SK-N-SH (cell line): Measurements from ENCODE around the gene ROMO1. TPM values are rescaled to one million over a fixed set of nuclear protein-coding genes. Genes with fewer than 3 reads are reported as not detected.

Experiments used
- CTCF ChIA-PET: fragments of 300-600, 350-600 bp; formaldehyde crosslinking; extraction: SDS; loops from one replicate; lab custom pipeline; 2021; lab: Yijun Ruan, JAX
- POLR2A ChIA-PET: fragments of 350-600 bp; sonication (Branson Sonifier 250); formaldehyde crosslinking; extraction: SDS; loops from one replicate; lab custom pipeline; 2020; ENCODE audit warnings: antibody characterized with exemption, inconsistent platforms; lab: Yijun Ruan, JAX
- DNase-seq: peaks from one replicate; pipeline ENCODE4 v3.0.0; 2012
- H2AFZ ChIP-seq: fragments of 200-600 bp; sonication (generic); 2 replicates; pipeline ENCODE4 v1.8.1; 2016; ENCODE audit warnings: antibody characterized with exemption, mild to moderate bottlenecking, low read depth
- H3F3A ChIP-seq: fragments of 200-600 bp; sonication (generic); replicated peaks from 2 replicates; pipeline ENCODE3; 2016; ENCODE audit warnings: antibody characterized with exemption, mild to moderate bottlenecking; ENCODE audit not compliant: insufficient read depth
- H3K27ac ChIP-seq, 2 experiments: fragments of 200-500 bp in 1 of 2; fragments of 200-600 bp in 1 of 2; sonication (Bioruptor generic) in 1 of 2; sonication (generic), shearing (Covaris generic) in 1 of 2; 2 replicates each; pipeline versions ENCODE4 v1.5.1 to v1.6.1; 2014 to 2016; ENCODE audit warnings: low read depth in 2 of 2, inconsistent platforms in 1 of 2, low read length in 1 of 2, mild to moderate bottlenecking in 1 of 2, mixed read lengths in 1 of 2
- H3K27me3 ChIP-seq: fragments of 200-600 bp; sonication (generic), shearing (Covaris generic); 2 replicates; pipeline ENCODE4 v1.6.1; 2016; ENCODE audit warnings: mixed run types; ENCODE audit not compliant: insufficient read depth
- H3K36me3 ChIP-seq, 2 experiments: fragments of 200-500 bp in 1 of 2; fragments of 200-600 bp in 1 of 2; sonication (Bioruptor generic) in 1 of 2; sonication (generic) in 1 of 2; replicated peaks in 1 of 2; 2 replicates each; pipeline versions ENCODE3 to v1.5.1; 2014 to 2016; ENCODE audit warnings: low read length in 1 of 2, mild to moderate bottlenecking in 1 of 2; ENCODE audit not compliant: insufficient read depth in 2 of 2, control insufficient read depth in 1 of 2
- H3K4me1 ChIP-seq, 2 experiments: fragments of 200-500 bp in 1 of 2; fragments of 200-600 bp in 1 of 2; sonication (Bioruptor generic) in 1 of 2; sonication (generic), shearing (Covaris generic) in 1 of 2; 2 replicates each; pipeline versions ENCODE4 v1.5.1 to v1.6.1; 2014 to 2016; ENCODE audit warnings: low read depth in 1 of 2, low read length in 1 of 2, mixed run types in 1 of 2; ENCODE audit not compliant: insufficient read depth in 2 of 2, control insufficient read depth in 1 of 2
- H3K4me2 ChIP-seq: fragments of 200-600 bp; sonication (generic), shearing (Covaris generic); 2 replicates; pipeline ENCODE4 v1.6.1; 2017; ENCODE audit warnings: mixed run types
- H3K4me3 ChIP-seq, 2 experiments: fragments of 200-500 bp in 1 of 2; fragments of 200-600 bp in 1 of 2; sonication (Bioruptor generic) in 1 of 2; sonication (generic), shearing (Covaris generic) in 1 of 2; 2 replicates each; pipeline versions ENCODE4 v1.5.1 to v1.8.1; 2014 to 2016; ENCODE audit warnings: low read depth in 2 of 2, inconsistent platforms in 1 of 2, low read length in 1 of 2, mild to moderate bottlenecking in 1 of 2, mixed read lengths in 1 of 2, moderate library complexity in 1 of 2
- H3K79me2 ChIP-seq: fragments of 200-600 bp; sonication (generic); 2 replicates; pipeline ENCODE4 v1.8.1; 2017; ENCODE audit warnings: mild to moderate bottlenecking; ENCODE audit not compliant: insufficient read depth
- H3K9ac ChIP-seq: fragments of 200-600 bp; sonication (generic); 2 replicates; pipeline ENCODE4 v1.6.1; 2017; ENCODE audit warnings: mixed run types
- H3K9me2 ChIP-seq: fragments of 200-600 bp; sonication (generic); 2 replicates; pipeline ENCODE4 v1.6.1; 2017; ENCODE audit warnings: mixed run types
- H3K9me3 ChIP-seq: fragments of 200-600 bp; sonication (generic); 2 replicates; pipeline ENCODE4 v1.6.1; 2017; ENCODE audit warnings: mixed run types, mild to moderate bottlenecking, moderate library complexity
- H4K20me1 ChIP-seq: fragments of 200-600 bp; sonication (generic); 2 replicates; pipeline ENCODE4 v1.6.1; 2017; ENCODE audit warnings: mild to moderate bottlenecking, mixed run types; ENCODE audit not compliant: insufficient read depth
- EP300 ChIP-seq, 2 experiments: IDR thresholded peaks; 2 replicates each; pipeline versions ENCODE4 v1.4.0 to v1.6.1; 2012; ENCODE audit warnings: borderline replicate concordance in 1 of 2, low read depth in 1 of 2, low read length in 1 of 2
- FOXJ3 ChIP-seq: sonication (generic); formaldehyde crosslinking; IDR thresholded peaks from 2 replicates; pipeline ENCODE4 v1.5.1; 2020; ENCODE audit warnings: mild to moderate bottlenecking, missing genetic modification reagents
- GATA2 ChIP-seq: sonication (generic); formaldehyde crosslinking; IDR thresholded peaks from 2 replicates; pipeline ENCODE4 v1.5.0; 2020; ENCODE audit warnings: mild to moderate bottlenecking, missing genetic modification reagents
- MEF2A ChIP-seq: IDR thresholded peaks from 2 replicates; pipeline ENCODE4 v1.4.0; 2012; ENCODE audit warnings: low read depth, borderline replicate concordance
- NFIC ChIP-seq: IDR thresholded peaks from 2 replicates; pipeline ENCODE4 v1.4.0; 2012; ENCODE audit warnings: borderline replicate concordance
- NRF1 ChIP-seq: IDR thresholded peaks from 2 replicates; pipeline ENCODE4 v1.6.1; 2012; ENCODE audit warnings: low read depth, mild to moderate bottlenecking, low read length
- RAD21 ChIP-seq: IDR thresholded peaks from 2 replicates; pipeline ENCODE4 v1.6.1; 2012; ENCODE audit warnings: mild to moderate bottlenecking, low read length
- REST ChIP-seq: IDR thresholded peaks from 2 replicates; pipeline ENCODE4 v1.6.1; 2012; ENCODE audit warnings: mild to moderate bottlenecking, low read depth, low read length, moderate library complexity
- TEAD4 ChIP-seq: IDR thresholded peaks from 2 replicates; pipeline ENCODE4 v1.4.0; 2012; ENCODE audit warnings: mild to moderate bottlenecking, borderline replicate concordance; ENCODE audit not compliant: insufficient read depth
- USF1 ChIP-seq: IDR thresholded peaks from 2 replicates; pipeline ENCODE4 v1.4.0; 2012; ENCODE audit warnings: low read depth, borderline replicate concordance
- YY1 ChIP-seq: IDR thresholded peaks from 2 replicates; pipeline ENCODE4 v1.4.0; 2012; ENCODE audit warnings: low read depth, mild to moderate bottlenecking
- WGBS: methylation state at CpG from one replicate; pipeline ENCODE4 v1.1.6; 2017; ENCODE audit warnings: low lambda C conversion rate; 5-methylcytosine and 5-hydroxymethylcytosine counted together
- polyA plus RNA-seq, 3 experiments: library from polyadenylated mRNA; depleted of rRNA; stranded (reverse); fragments of >200 nt; gene quantifications; 2 replicates each; pipeline ENCODE4 v1.2.3, GENCODE V29; 2012

Gene ROMO1
- polyA plus RNA-seq, 1 of the 3 experiments (the other 2 are of a cell fraction), result 1,273 TPM

- DNase-seq, result no peak
- peaks cover 26% of the 10 kb centered on the region for H3F3A ChIP-seq
- no peaks in the 10 kb centered on the region for H3K9me3 ChIP-seq
- H3K4me2 ChIP-seq, result peak overlapping the region; percentile 97
- H3K4me3 ChIP-seq, result peak overlapping the region; percentile 78 to 83
- POLR2A ChIA-PET, result no interaction called here
- H3K36me3 ChIP-seq, result peaks cover 0 to under 1% of the 10 kb centered on the region in 2 experiments
- H3K79me2 ChIP-seq, result peaks cover 73% of the 10 kb centered on the region
- peak overlapping the region; percentile 98; the same call in 1 of the 2 replicates for H3K9ac ChIP-seq
- TF ChIP-seq NRF1, result no peak
- TF ChIP-seq RAD21, result no peak
- TF ChIP-seq YY1, result no peak
- TF ChIP-seq MEF2A, result no peak
- no peak for TF ChIP-seq EP300 (IDR thresholded peaks at IDR 0.05; ENCODE audit: borderline replicate concordance in 1 of 2, low read depth in 1 of 2, low read length in 1 of 2)
- TF ChIP-seq USF1, result no peak
- no peak for TF ChIP-seq NFIC
- TF ChIP-seq REST, result no peak
- no peak for TF ChIP-seq GATA2 (CRISPR knock-in tag)
- no peak for TF ChIP-seq TEAD4
- no peak for TF ChIP-seq FOXJ3 (CRISPR knock-in tag)
- TF ChIP-seq, all 33 proteins: peak for 0
- H3K4me1 ChIP-seq, result peaks cover 10 to 13% of the 10 kb centered on the region in 2 experiments; a peak in 2 of 4 replicates
- H4K20me1 ChIP-seq, result peaks cover 65% of the 10 kb centered on the region
- no peak overlapping the region for H2AFZ ChIP-seq
- 0 out of 4 replicates have a peak overlapping the region, but pooled peaks of 1 of the 2 experiments have one; percentile 3 for H3K27ac ChIP-seq
- WGBS, result 17% methylated on average over 2 of the region's 2 CpGs
- no peaks in the 10 kb centered on the region for H3K9me2 ChIP-seq
- CTCF ChIA-PET, result interaction anchor here (0.7 to 2.9 kb wide), 4 partner anchors 43 to 330 kb away, joined by 3 to 16 read pairs (median 9); no protein-coding TSS in a partner anchor
- no peaks in the 10 kb centered on the region for H3K27me3 ChIP-seq
These were observed 36.7 kb upstream of the ROMO1 start for GRCh38 chr20:35662551-35662950.
